OCI-LY3 (cell line): ENCODE measurements around the gene SFTPA1.
"Not testable (repeated sequence)": the region's sequence is repeated elsewhere in the genome, so short reads cannot be mapped to it uniquely, and the experiment has no call there.

ENCODE experiments used
- H2AFZ ChIP-seq: fragments of 200-600, 300-600 bp; shearing (Covaris generic); 2 replicates; pipeline ENCODE4 v1.6.0; 2014; ENCODE audit warnings: antibody characterized with exemption, low read depth, low read length
- H3K27ac ChIP-seq: fragments of 200-600, 300-600 bp; sonication (generic); 2 replicates; pipeline ENCODE4 v1.5.1; 2014; ENCODE audit warnings: mild to moderate bottlenecking, low read length, moderate library complexity, mixed read lengths
- H3K27me3 ChIP-seq: fragments of 200-600, 300-600 bp; sonication (generic); 2 replicates; pipeline ENCODE4 v1.6.1; 2014; ENCODE audit warnings: low read depth, low read length, mixed read lengths
- H3K36me3 ChIP-seq: fragments of 200-600, 300-600 bp; sonication (generic); replicated peaks from 2 replicates; pipeline ENCODE3; 2014; ENCODE audit warnings: low read depth, low read length, mixed read lengths
- H3K4me1 ChIP-seq: fragments of 300-600, 200-600 bp; sonication (generic); 2 replicates; pipeline ENCODE4 v1.6.1; 2014; ENCODE audit warnings: low read length, mixed read lengths
- H3K4me2 ChIP-seq: fragments of 200-600, 300-600 bp; sonication (generic); 2 replicates; pipeline ENCODE4 v1.6.1; 2014; ENCODE audit warnings: low read length, mixed read lengths
- H3K4me3 ChIP-seq: fragments of 300-600, 200-600 bp; sonication (generic); 2 replicates; pipeline ENCODE4 v1.5.1; 2014; ENCODE audit warnings: antibody characterized with exemption, mild to moderate bottlenecking, low read length, moderate library complexity
- H3K79me2 ChIP-seq: fragments of 300-600, 200-600 bp; shearing (Covaris generic); 2 replicates; pipeline ENCODE4 v1.6.1; 2014; ENCODE audit warnings: mild to moderate bottlenecking, low read length, mixed read lengths
- H3K9ac ChIP-seq: fragments of 300-600, 200-600 bp; shearing (Covaris generic); 2 replicates; pipeline ENCODE4 v1.6.0; 2014; ENCODE audit warnings: mild to moderate bottlenecking, low read length, moderate library complexity
- H3K9me3 ChIP-seq: fragments of 200-600, 300-600 bp; shearing (Covaris generic); 2 replicates; pipeline ENCODE4 v1.6.1; 2014; ENCODE audit warnings: low read length, mixed read lengths; ENCODE audit not compliant: insufficient read depth
- H4K20me1 ChIP-seq: fragments of 200-600, 300-600 bp; sonication (generic); 2 replicates; pipeline ENCODE4 v1.6.1; 2016; ENCODE audit warnings: low read length, mixed read lengths; ENCODE audit not compliant: insufficient read depth
- EZH2phosphoT487 ChIP-seq: fragments of 200-600 bp; shearing (Covaris generic); IDR thresholded peaks from 2 replicates; pipeline ENCODE4 v1.6.1; 2018; ENCODE audit warnings: antibody characterized with exemption, mixed run types, low read depth
- TF ChIP-seq, protein P1 (sequence below): fragments of 200-600, 300-600 bp; sonication (generic); IDR thresholded peaks from 2 replicates; pipeline ENCODE4 v1.5.1; 2014; ENCODE audit warnings: antibody characterized with exemption, low read length, low read depth

The SFTPA1 gene

DNA sequence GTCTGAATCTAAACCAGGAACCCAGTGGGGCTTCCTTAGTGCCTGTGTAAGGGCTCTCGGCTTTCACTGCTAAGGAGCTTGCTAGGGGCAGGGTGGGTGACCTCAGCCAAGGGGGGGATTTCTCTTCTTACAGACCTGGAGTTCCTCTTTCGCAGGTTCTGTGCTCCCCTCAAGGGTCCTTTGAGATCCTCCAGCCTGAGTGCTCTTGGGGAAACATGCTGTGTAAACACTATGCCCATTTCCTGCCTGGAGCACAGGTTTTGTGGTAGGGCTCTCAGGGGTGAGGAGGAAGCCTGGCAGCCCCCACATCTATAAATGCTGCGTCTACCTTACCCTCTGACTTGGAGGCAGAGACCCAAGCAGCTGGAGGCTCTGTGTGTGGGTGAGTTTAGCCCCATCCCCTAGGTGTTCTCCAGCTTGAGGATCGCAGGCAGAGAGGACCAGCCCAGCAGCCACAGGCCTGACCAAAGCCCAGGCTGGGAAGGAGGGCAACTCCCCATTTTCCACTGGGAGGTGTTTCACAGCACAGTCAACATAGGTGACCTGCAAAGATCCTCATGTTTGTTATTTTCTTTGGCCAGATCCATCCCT lies at the start of gene SFTPA1:
Gene SFTPA1, plus strand, starts transcription at position 339 of the 591 bp plus-strand sequence. CDS start 887 bp downstream, outside the sequence.
- no peak for TF ChIP-seq EZH2phosphoT487
- TF ChIP-seq, protein P1, sequence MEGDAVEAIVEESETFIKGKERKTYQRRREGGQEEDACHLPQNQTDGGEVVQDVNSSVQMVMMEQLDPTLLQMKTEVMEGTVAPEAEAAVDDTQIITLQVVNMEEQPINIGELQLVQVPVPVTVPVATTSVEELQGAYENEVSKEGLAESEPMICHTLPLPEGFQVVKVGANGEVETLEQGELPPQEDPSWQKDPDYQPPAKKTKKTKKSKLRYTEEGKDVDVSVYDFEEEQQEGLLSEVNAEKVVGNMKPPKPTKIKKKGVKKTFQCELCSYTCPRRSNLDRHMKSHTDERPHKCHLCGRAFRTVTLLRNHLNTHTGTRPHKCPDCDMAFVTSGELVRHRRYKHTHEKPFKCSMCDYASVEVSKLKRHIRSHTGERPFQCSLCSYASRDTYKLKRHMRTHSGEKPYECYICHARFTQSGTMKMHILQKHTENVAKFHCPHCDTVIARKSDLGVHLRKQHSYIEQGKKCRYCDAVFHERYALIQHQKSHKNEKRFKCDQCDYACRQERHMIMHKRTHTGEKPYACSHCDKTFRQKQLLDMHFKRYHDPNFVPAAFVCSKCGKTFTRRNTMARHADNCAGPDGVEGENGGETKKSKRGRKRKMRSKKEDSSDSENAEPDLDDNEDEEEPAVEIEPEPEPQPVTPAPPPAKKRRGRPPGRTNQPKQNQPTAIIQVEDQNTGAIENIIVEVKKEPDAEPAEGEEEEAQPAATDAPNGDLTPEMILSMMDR: no peak
- H3K4me2 ChIP-seq: peak within 1 kb of the TSS; percentile 22; the same call in 1 of the 2 replicates

DNA sequence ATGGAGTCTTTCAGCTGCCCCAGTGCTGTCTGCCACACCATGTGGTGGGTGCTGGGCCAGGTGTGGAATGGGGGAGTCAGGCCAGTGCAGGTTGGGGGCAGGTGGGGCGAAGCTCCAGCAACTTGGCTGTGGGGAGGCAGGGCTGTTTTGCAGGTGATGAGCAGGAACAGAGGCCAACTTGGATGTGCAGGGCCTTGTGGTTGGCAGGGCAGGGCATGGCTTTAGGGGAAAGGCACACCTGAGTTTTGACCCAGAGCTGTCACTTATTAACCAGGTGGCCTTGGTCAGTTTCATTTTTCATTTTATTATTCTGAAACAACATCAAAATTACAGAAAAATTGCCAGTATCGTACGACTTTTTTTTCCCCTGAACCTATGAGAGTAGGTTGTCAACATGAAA lies 49.5 kb upstream of the SFTPA1 start:
- no peak overlapping the region for H3K9ac ChIP-seq
- peaks cover 40% of the 10 kb centered on the region for H3K4me1 ChIP-seq
- H3K4me3 ChIP-seq: no peak overlapping the region
- no peak overlapping the region for H3K27ac ChIP-seq
- H2AFZ ChIP-seq: no peak overlapping the region
- no peaks in the 10 kb centered on the region for H4K20me1 ChIP-seq
- TF ChIP-seq EZH2phosphoT487: no peak
- TF ChIP-seq, protein P1: no peak
- H3K27me3 ChIP-seq: no peaks in the 10 kb centered on the region
- H3K79me2 ChIP-seq: no peaks in the 10 kb centered on the region
- H3K4me2 ChIP-seq: peak overlapping the region; percentile 87
- H3K36me3 ChIP-seq: no peaks in the 10 kb centered on the region
- H3K9me3 ChIP-seq: no peaks in the 10 kb centered on the region

More for the DNA sequence above, at the start of gene SFTPA1:
- Histone ChIP-seq H3K36me3 (no peaks in the 10 kb centered on the region), H3K27me3 (no peaks in the 10 kb centered on the region), H3K4me1 (peaks cover 22% of the 10 kb centered on the region), H3K4me3 (no peak within 1 kb of the TSS), H3K9me3 (no peaks in the 10 kb centered on the region), H3K9ac (no peak within 1 kb of the TSS), H2AFZ (no peak within 1 kb of the TSS), H3K27ac (no peak within 1 kb of the TSS), H3K79me2 (no peaks in the 10 kb centered on the region), H4K20me1 (no peaks in the 10 kb centered on the region)

DNA sequence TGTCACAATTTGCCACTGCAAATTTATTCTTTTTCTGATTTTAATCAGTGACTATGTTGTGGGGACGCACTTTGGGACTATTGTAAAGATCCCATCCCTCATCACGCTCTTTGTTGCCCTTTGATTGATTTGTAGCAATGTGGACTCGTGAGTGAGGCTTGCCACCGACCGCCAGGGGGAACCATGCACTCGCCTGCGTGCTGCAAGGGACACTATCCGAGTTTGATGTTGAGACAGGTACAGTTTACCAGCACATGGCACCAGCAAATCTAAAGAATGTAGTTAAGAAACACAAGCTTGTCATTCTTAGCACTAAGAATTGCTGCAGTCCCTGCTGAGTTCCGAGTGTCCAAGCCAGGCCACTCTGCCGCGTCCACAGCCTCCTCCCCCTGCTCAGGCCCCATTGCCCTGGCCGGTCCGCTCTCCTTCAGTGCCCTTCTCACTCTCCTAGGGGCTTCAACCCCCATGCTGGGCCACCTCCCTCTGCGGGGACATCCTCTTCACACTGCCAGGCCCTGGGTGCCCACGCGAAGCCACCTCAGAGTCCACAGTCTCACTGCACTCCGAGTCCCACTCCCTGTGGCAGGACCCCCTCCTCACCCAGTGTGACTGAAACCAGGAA lies 48.5 kb upstream of the SFTPA1 start:
- no peaks in the 10 kb centered on the region for H3K36me3 ChIP-seq
- H4K20me1 ChIP-seq: no peaks in the 10 kb centered on the region
- H3K79me2 ChIP-seq: no peaks in the 10 kb centered on the region
- no peak overlapping the region for H3K27ac ChIP-seq
- H3K9me3 ChIP-seq: no peaks in the 10 kb centered on the region
- H2AFZ ChIP-seq: peak overlapping the region; percentile 94
- H3K27me3 ChIP-seq: no peaks in the 10 kb centered on the region
- H3K9ac ChIP-seq: no peak overlapping the region
- peak overlapping the region; percentile 67 for H3K4me3 ChIP-seq
- peak overlapping the region; percentile 87 for H3K4me2 ChIP-seq
- H3K4me1 ChIP-seq: peaks cover 40% of the 10 kb centered on the region
- TF ChIP-seq, protein P1: peak; percentile 82
- no peak for TF ChIP-seq EZH2phosphoT487

DNA sequence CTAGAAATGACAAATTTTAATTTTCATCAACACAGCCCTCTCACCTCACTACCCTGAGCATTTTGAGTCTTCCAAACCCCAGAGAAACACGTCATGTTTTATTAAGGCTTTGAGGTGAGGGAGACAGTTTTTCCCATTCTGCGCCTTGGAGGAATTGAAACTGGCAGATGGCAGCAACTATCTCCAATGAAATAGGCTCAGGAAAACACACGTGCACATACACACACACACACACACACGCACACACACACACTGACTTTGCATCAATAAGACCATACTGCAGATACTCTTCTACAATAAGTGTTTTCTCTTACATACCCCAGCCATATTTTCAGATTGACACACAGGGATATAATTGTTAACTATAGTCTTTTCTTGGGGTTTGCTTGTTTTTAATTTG lies 47.3 kb upstream of the SFTPA1 start:
- no peak for TF ChIP-seq EZH2phosphoT487
- TF ChIP-seq, protein P1: no peak

GRCh38 chr10:79570624-79571023 lies 40.1 kb upstream of the SFTPA1 start:
- H3K79me2 ChIP-seq, H3K27ac ChIP-seq, H4K20me1 ChIP-seq, H3K27me3 ChIP-seq, H3K4me3 ChIP-seq, H3K36me3 ChIP-seq, H2AFZ ChIP-seq, H3K9me3 ChIP-seq, H3K4me2 ChIP-seq, H3K4me1 ChIP-seq, H3K9ac ChIP-seq: not testable (repeated sequence)

More for the DNA sequence above, 47.3 kb upstream of the SFTPA1 start:
- Histone ChIP-seq H3K4me1 (peaks cover 34% of the 10 kb centered on the region), H3K27me3 (no peaks in the 10 kb centered on the region), H3K36me3 (no peaks in the 10 kb centered on the region), H3K79me2 (no peaks in the 10 kb centered on the region), H3K27ac (no peak overlapping the region), H4K20me1 (no peaks in the 10 kb centered on the region), H3K9me3 (no peaks in the 10 kb centered on the region), H3K4me2 (peak overlapping the region; percentile 87; the same call in 1 of the 2 replicates), H3K4me3 (no peak overlapping the region), H3K9ac (no peak overlapping the region), H2AFZ (no peak overlapping the region)
